DLD1 (cell line): ENCODE results near the gene LANCL3.
"Not testable (repeated sequence)": the region's sequence is repeated elsewhere in the genome, so short reads cannot be mapped to it uniquely, and the experiment has no call there.

Source experiments
- in situ Hi-C: cut with HindIII; loops from 2 replicates; pipeline ENCODE4 v1.10.0; 2017; ENCODE audit warnings: low sequenced_read_pairs

Gene LANCL3

GRCh38 chrX:37571426-37572107, at the start of gene LANCL3:
Gene LANCL3, plus strand, starts transcription at chrX:37571661. Its CDS starts 210 bp downstream, at chrX:37571871.
- in situ Hi-C loops = not testable (repeated sequence)

DNA sequence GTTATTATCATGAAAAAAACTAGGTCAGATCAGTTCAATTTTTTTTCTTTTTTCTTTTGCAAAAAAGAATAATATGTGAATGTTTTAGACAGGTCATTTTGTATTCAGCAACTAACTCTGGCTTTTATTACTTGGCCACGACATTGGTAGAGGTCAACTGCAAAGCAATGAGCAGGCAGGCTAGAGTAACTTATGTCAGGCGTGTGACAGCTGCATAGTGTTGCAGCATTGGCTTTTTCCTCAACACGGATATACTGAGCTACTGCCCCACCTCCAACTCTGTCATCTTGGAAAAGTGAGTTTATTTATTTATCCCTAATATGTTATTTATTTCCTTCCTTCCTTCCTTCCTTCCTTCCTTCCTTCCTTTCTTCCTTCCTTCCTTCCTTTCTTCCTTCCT, 47.8 kb upstream of the LANCL3 start:
- in situ Hi-C loops = not testable (repeated sequence)

DNA sequence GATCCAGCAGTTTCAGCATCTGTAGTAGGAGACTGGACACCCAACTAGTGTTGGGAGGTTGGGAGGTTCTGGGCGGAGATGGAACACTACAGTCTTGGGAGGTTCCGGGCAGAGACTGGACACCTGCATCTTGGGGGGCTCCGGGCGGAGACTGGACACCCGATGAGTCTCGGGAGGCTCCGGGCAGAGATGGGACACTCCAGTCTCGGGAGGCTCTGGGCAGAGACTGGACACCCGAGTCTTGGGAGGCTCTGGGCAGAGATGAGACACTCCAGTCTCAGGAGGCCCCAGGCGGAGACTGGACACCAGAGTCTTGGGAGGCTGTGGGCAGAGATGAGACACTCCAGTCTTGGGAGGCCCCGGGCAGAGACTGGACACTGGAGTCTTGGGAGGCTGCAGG, 29.5 kb upstream of the LANCL3 start:
- in situ Hi-C loops = no loop called here

- in situ Hi-C loops = no loop called here
Observed at GRCh38 chrX:37542791-37543190, 28.7 kb upstream of the LANCL3 start.

GRCh38 chrX:37543324-37543723, 28.1 kb upstream of the LANCL3 start:
- in situ Hi-C loops = no loop called here

DNA sequence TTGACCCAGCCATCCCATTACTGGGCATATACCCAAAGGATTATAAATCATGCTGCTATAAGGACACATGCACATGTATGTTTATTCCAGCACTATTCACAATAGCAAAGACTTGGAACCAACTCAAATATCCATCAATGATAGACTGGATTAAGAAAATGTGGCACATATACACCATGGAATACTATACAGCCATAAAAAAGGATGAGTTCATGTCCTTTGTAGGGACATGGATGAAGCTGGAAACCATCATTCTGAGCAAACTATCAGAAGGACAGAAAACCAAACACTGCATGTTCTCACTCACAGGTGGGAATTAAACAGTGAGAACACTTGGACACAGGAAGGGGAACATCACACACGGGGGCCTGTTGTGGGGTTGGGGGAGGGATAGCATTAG, 26.9 kb upstream of the LANCL3 start:
- in situ Hi-C loops = not testable (repeated sequence)

- in situ Hi-C loops = no loop called here
Observed at GRCh38 chrX:37545066-37545465, 26.4 kb upstream of the LANCL3 start.

DNA sequence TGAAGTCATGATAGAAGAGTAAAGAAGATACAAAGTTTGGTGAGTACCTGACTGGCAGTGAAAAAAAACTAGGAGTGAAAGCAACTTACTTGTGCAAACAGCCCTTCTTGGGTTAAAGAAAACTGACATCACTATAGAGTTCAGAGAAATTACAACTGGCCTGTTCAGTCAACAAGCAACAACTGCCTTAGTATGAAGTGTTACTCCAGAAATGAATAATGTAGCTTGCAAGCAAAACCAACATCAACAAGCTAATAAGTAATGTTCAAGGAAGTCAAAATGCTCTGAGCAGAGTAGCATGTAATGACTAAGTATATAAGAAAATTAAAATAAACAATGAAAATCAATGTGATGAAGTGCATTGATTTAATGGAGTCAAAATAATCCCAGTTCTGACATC, 21.8 kb upstream of the LANCL3 start:
- in situ Hi-C loops = not testable (repeated sequence)

DNA sequence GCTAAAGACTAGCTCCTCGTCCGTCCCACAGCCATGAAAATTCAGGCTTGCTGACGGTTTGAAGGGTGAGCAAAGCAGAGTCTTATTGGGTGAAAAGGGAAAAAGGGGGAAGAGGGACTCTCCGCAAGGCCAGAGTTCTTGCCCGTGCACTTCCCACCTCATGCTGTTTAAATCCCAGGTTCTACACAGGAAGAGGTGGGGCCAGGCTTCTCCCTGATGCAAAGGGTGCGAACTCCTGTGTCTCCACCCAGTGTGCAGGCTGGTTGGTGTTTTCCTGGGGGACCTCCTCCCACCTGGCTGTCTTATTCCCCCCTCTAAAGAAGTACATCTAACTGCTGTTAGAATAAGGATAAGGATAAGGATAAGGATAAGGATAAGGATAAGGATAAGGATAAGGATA, 18.0 kb upstream of the LANCL3 start:
- in situ Hi-C loops = no loop called here

- in situ Hi-C loops = not testable (repeated sequence)
Observed at GRCh38 chrX:37565254-37565653, 6.2 kb upstream of the LANCL3 start.

- in situ Hi-C loops = not testable (repeated sequence)
Observed at GRCh38 chrX:37570349-37570748, 1.1 kb upstream of the LANCL3 start.

GRCh38 chrX:37572108-37572587, 687 bp downstream of the LANCL3 start:
- in situ Hi-C loops = not testable (repeated sequence)

GRCh38 chrX:37573121-37573520, 1.7 kb downstream of the LANCL3 start:
- in situ Hi-C loops = not testable (repeated sequence)

DNA sequence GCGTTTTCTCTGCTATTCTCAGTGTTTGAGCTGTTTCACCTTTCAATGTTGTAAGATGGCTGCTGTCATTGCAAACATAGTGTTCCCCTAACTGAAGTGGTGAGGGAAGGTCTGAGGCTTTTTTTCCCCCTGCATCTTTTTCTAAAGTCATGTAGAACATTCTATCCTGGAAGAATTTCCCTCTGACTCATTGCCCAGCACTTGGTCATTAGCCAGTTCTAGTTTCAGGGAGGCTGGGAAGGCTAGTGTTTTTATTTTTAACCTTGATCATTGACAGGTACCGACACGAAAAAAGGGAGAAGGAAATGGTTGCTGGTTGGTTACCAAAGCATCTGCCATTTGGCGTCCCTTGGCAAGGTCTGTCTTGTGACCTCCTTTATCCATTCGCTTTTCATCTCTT, 6.6 kb downstream of the LANCL3 start:
- in situ Hi-C loops = no loop called here

GRCh38 chrX:37580080-37580479, 8.6 kb downstream of the LANCL3 start:
- in situ Hi-C loops = no loop called here

DNA sequence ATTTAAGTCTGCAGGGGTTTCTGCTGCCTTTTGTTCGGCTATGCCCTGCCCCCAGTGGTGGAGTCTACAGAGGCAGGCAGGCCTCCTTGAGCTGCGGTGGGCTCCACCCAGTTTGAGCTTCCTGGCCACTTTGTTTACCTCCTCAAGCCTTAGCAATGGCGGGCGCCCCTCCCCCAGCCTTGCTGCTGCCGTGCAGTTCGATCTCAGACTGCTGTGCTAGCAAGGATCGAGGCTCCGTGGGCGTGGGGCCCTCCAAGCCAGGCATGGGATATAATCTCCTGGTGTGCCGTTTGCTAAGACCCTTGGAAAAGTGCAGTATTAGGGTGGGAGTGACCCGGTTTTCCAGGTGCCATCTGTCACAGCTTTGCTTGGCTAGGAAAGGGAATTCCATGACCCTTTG, 15.9 kb downstream of the LANCL3 start:
- in situ Hi-C loops = not testable (repeated sequence)

DNA sequence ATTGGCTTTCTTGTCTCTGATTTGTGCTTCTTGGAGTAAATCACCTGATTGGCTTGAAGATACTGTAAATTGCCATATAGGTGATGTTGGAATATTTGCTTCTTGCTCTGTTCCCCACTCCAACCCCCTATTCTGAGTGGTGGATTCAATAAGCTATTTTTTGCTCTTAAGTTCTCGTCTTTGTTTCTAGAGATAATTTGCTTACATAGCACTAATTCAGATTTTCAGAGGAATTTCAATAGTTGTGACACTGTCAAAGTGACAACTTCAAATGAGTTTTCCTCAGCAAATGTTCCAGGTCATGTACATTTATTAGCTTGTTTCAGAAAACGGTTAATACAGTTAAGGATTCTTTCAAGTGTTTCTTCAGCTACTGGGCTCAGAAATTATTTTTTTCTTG, 18.6 kb downstream of the LANCL3 start:
- in situ Hi-C loops = no loop called here

- in situ Hi-C loops = no loop called here
Observed at GRCh38 chrX:37594755-37595382, 23.4 kb downstream of the LANCL3 start.

DNA sequence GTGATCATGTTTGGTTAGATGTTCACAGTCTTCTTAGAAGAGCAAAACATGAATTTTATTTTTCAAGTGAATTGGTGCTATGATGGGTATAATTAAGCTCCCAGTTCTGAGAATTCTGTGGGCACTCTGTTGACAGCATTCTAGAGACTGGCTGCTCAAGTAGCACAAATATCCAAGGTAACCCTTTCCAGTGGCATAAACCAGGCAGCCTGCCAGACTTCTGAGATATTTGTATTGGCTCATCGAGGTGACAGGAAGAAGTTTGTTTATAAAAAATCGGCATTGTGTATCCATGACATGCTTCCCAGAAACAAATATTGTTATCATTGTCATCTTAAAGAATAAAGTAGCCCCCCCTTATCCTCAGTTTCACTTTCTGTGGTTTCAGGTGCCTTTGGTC, 28.3 kb downstream of the LANCL3 start:
- in situ Hi-C loops = no loop called here

GRCh38 chrX:37603938-37604409, 32.5 kb downstream of the LANCL3 start:
- in situ Hi-C loops = no loop called here

GRCh38 chrX:37607243-37607642, 35.8 kb downstream of the LANCL3 start:
- in situ Hi-C loops = no loop called here

GRCh38 chrX:37608156-37608555, 36.7 kb downstream of the LANCL3 start:
- in situ Hi-C loops = no loop called here
